HEK293 (cell line): ENCODE data around the gene CIZ1.

ENCODE experiments used
- EGR2 ChIP-seq: fragments of 450-650 bp; formaldehyde crosslinking; IDR thresholded peaks from 2 replicates; pipeline ENCODE4 v1.5.1; 2016; ENCODE audit warnings: low read depth, missing biosample characterization, missing genetic modification characterization
- GLI2 ChIP-seq: fragments of 450-650 bp; formaldehyde crosslinking; IDR thresholded peaks from 2 replicates; pipeline ENCODE4; 2017; ENCODE audit warnings: missing biosample characterization, missing genetic modification characterization, low read depth, borderline replicate concordance
- HOXA7 ChIP-seq: sonication (generic); formaldehyde crosslinking; IDR thresholded peaks from 2 replicates; pipeline ENCODE4 v1.8.1; 2022; ENCODE audit warnings: missing genetic modification reagents, borderline replicate concordance
- KLF10 ChIP-seq: fragments of 450-650 bp; IDR thresholded peaks from 2 replicates; pipeline ENCODE4 v1.5.1; 2018; ENCODE audit warnings: missing biosample characterization, mild to moderate bottlenecking, missing genetic modification characterization
- MYNN ChIP-seq: fragments of 450-650 bp; formaldehyde crosslinking; IDR thresholded peaks from 2 replicates; pipeline ENCODE4 v1.5.1; 2016; ENCODE audit warnings: missing biosample characterization, missing genetic modification characterization, borderline replicate concordance
- MZF1 ChIP-seq: fragments of 450-650 bp; formaldehyde crosslinking; IDR thresholded peaks from 2 replicates; pipeline ENCODE4 v1.5.1; 2017; ENCODE audit warnings: missing biosample characterization, missing genetic modification characterization, borderline replicate concordance
- OSR2 ChIP-seq: fragments of 450-650 bp; formaldehyde crosslinking; IDR thresholded peaks from 2 replicates; pipeline ENCODE4 v1.5.1; 2016; ENCODE audit warnings: missing biosample characterization, missing genetic modification characterization
- SCRT1 ChIP-seq: fragments of 450-650 bp; formaldehyde crosslinking; IDR thresholded peaks from 2 replicates; pipeline ENCODE4 v1.5.1; 2016; ENCODE audit warnings: missing biosample characterization, missing genetic modification characterization, borderline replicate concordance
- SP3 ChIP-seq: fragments of 450-650 bp; formaldehyde crosslinking; IDR thresholded peaks from 2 replicates; pipeline ENCODE4 v1.5.1; 2016; ENCODE audit warnings: missing biosample characterization, missing genetic modification characterization
- ZBTB1 ChIP-seq: fragments of 450-650 bp; formaldehyde crosslinking; IDR thresholded peaks from 2 replicates; pipeline ENCODE4 v1.5.1; 2016; ENCODE audit warnings: missing biosample characterization, missing genetic modification characterization
- ZBTB20 ChIP-seq: fragments of 450-650 bp; formaldehyde crosslinking; IDR thresholded peaks from 2 replicates; pipeline ENCODE4 v1.5.1; 2016; ENCODE audit warnings: missing biosample characterization, missing genetic modification characterization
- ZBTB48 ChIP-seq: fragments of 450-650 bp; formaldehyde crosslinking; IDR thresholded peaks from 2 replicates; pipeline ENCODE4 v1.5.1; 2016; ENCODE audit warnings: missing biosample characterization, missing genetic modification characterization
- ZNF114 ChIP-seq: fragments of 450-650 bp; formaldehyde crosslinking; IDR thresholded peaks from 2 replicates; pipeline ENCODE4 v1.5.0; 2017; ENCODE audit warnings: missing biosample characterization, missing genetic modification characterization
- ZNF121 ChIP-seq: fragments of 450-650 bp; formaldehyde crosslinking; IDR thresholded peaks from 2 replicates; pipeline ENCODE4 v1.5.1; 2016; ENCODE audit warnings: missing biosample characterization, missing genetic modification characterization
- ZNF146 ChIP-seq: fragments of 450-650 bp; formaldehyde crosslinking; IDR thresholded peaks from 2 replicates; pipeline ENCODE4 v1.5.1; 2016; ENCODE audit warnings: missing biosample characterization, missing genetic modification characterization
- ZNF157 ChIP-seq: fragments of 450-650 bp; formaldehyde crosslinking; IDR thresholded peaks from 2 replicates; pipeline ENCODE4 v1.5.1; 2016; ENCODE audit warnings: missing biosample characterization, missing genetic modification characterization
- ZNF23 ChIP-seq: fragments of 450-650 bp; formaldehyde crosslinking; IDR thresholded peaks from 2 replicates; pipeline ENCODE4 v1.5.1; 2016; ENCODE audit warnings: missing biosample characterization, missing genetic modification characterization, borderline replicate concordance
- ZNF302 ChIP-seq: fragments of 450-650 bp; formaldehyde crosslinking; IDR thresholded peaks from 2 replicates; pipeline ENCODE4 v1.5.1; 2016; ENCODE audit warnings: missing biosample characterization, missing genetic modification characterization, low read depth
- ZNF341 ChIP-seq: fragments of 450-650 bp; formaldehyde crosslinking; IDR thresholded peaks from 2 replicates; pipeline ENCODE4; 2016; ENCODE audit warnings: low read depth, missing biosample characterization, missing genetic modification characterization
- ZNF366 ChIP-seq: fragments of 450-650 bp; formaldehyde crosslinking; conservative IDR thresholded peaks from 2 replicates; pipeline ENCODE4 v1.5.1; 2016; ENCODE audit warnings: missing biosample characterization, missing genetic modification characterization
- ZNF416 ChIP-seq: fragments of 450-650 bp; formaldehyde crosslinking; IDR thresholded peaks from 2 replicates; pipeline ENCODE4 v1.5.1; 2016; ENCODE audit warnings: missing biosample characterization, missing genetic modification characterization
- ZNF426 ChIP-seq: fragments of 450-650 bp; formaldehyde crosslinking; IDR thresholded peaks from 2 replicates; pipeline ENCODE4 v1.5.1; 2017; ENCODE audit warnings: missing biosample characterization, missing genetic modification characterization, mild to moderate bottlenecking, inconsistent platforms, moderate library complexity
- ZNF521 ChIP-seq: fragments of 450-650 bp; formaldehyde crosslinking; IDR thresholded peaks from 2 replicates; pipeline ENCODE4 v1.5.1; 2017; ENCODE audit warnings: missing biosample characterization, mild to moderate bottlenecking, missing genetic modification characterization
- ZNF549 ChIP-seq: fragments of 450-650 bp; IDR thresholded peaks from 2 replicates; pipeline ENCODE4 v1.5.1; 2018; ENCODE audit warnings: missing biosample characterization, missing genetic modification characterization, mild to moderate bottlenecking, inconsistent platforms, moderate library complexity
- ZNF555 ChIP-seq: fragments of 450-650 bp; formaldehyde crosslinking; conservative IDR thresholded peaks from 2 replicates; pipeline ENCODE4 v1.5.1; 2017; ENCODE audit warnings: missing biosample characterization, mild to moderate bottlenecking, missing genetic modification characterization, inconsistent platforms
- ZNF600 ChIP-seq: fragments of 450-650 bp; formaldehyde crosslinking; IDR thresholded peaks from 2 replicates; pipeline ENCODE4 v1.5.1; 2016; ENCODE audit warnings: missing biosample characterization, missing genetic modification characterization
- ZNF626 ChIP-seq: fragments of 450-650 bp; sonication (Bioruptor Pico); formaldehyde crosslinking; IDR thresholded peaks from 2 replicates; pipeline ENCODE4 v1.5.1; 2018; ENCODE audit warnings: missing biosample characterization, missing genetic modification characterization, inconsistent platforms
- ZNF658 ChIP-seq: fragments of 450-650 bp; formaldehyde crosslinking; IDR thresholded peaks from 2 replicates; pipeline ENCODE4; 2016; ENCODE audit warnings: missing biosample characterization, missing genetic modification characterization
- ZNF660 ChIP-seq: fragments of 450-650 bp; IDR thresholded peaks from 2 replicates; pipeline ENCODE4 v1.5.1; 2018; ENCODE audit warnings: missing biosample characterization, mild to moderate bottlenecking, missing genetic modification characterization
- ZNF777 ChIP-seq: fragments of 450-650 bp; formaldehyde crosslinking; IDR thresholded peaks from 2 replicates; pipeline ENCODE4 v1.5.1; 2017; ENCODE audit warnings: missing biosample characterization, missing genetic modification characterization, borderline replicate concordance
- ZNF785 ChIP-seq: fragments of 450-650 bp; formaldehyde crosslinking; IDR thresholded peaks from 2 replicates; pipeline ENCODE4 v1.5.1; 2016; ENCODE audit warnings: missing biosample characterization, missing genetic modification characterization
- ZNF830 ChIP-seq: fragments of 450-650 bp; IDR thresholded peaks from 2 replicates; pipeline ENCODE4 v1.5.0; 2018; ENCODE audit warnings: missing biosample characterization, missing genetic modification characterization, low read depth, mild to moderate bottlenecking, moderate library complexity
- ZSCAN16 ChIP-seq: fragments of 450-650 bp; formaldehyde crosslinking; IDR thresholded peaks from 2 replicates; pipeline ENCODE4 v1.5.1; 2016; ENCODE audit warnings: missing biosample characterization, missing genetic modification characterization
- ZXDB ChIP-seq: fragments of 450-650 bp; formaldehyde crosslinking; IDR thresholded peaks from 2 replicates; pipeline ENCODE4 v1.5.1; 2016; ENCODE audit warnings: missing biosample characterization, missing genetic modification characterization
- TF ChIP-seq, protein P1 (sequence below): IDR thresholded peaks from 2 replicates; pipeline ENCODE4 v1.6.1; 2011; ENCODE audit warnings: mild to moderate bottlenecking, low read depth, low read length, borderline replicate concordance
- TF ChIP-seq, protein P2 (sequence below): fragments of 450-650 bp; formaldehyde crosslinking; IDR thresholded peaks from 2 replicates; pipeline ENCODE4 v1.5.1; 2016; ENCODE audit warnings: missing biosample characterization, missing genetic modification characterization
- TF ChIP-seq, protein P3 (sequence below): fragments of 450-650 bp; formaldehyde crosslinking; IDR thresholded peaks from 2 replicates; pipeline ENCODE4 v1.5.1; 2016; ENCODE audit warnings: missing biosample characterization, missing genetic modification characterization

Gene CIZ1

DNA sequence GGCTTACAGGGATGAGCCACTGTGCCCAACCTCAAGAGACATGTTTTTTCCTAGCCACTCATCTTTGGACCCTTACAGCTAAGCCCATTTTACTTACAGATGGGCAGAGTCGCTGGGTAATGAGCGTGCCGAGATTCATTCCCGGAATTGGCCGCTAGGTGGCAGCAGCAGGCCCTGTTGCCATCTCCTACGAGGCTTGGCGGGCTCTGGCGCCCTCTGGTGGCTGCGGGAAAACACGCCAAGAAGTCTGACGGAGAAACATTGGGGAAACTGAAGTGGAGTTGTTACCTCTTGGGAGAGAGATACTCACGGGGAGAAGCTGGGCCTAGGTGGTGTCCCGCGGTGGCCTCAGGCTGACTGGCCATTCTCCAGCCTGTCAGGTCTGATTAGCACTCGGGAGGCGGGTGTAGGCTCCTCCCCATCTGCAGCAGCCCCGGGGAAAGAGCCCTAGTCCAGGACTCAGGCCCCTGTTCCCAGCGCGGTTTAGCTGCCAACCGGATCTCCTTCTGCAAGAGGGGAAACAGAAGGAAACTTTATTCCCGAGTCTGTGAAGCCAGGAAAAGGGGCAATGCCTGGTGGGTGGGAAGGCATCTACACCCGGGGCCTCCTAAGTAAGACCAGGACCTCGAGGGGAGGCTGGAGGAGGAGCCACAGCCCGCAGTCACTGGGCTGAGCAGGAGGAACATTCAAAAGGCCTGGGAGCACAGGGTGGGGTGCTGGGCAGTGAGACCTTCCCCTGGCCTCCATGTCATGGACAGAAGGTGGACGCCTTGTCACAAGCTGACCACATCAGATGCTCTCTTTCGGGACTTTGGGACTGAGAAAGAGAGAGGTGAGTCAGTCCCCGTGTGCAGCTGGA lies 73.5 kb downstream of the CIZ1 start (continued):
- TF ChIP-seq EGR2 (tag by site-specific recombination) (no peak), ZNF114 (tag by site-specific recombination) (no peak), ZNF785 (tag by site-specific recombination) (no peak), ZNF157 (no peak), ZNF830 (tag by site-specific recombination) (no peak), ZNF121 (no peak), ZNF23 (tag by site-specific recombination) (no peak), KLF10 (tag by site-specific recombination) (0 out of 2 replicates have a peak, but pooled peaks have one; percentile 30), MYNN (no peak), GLI2 (tag by site-specific recombination) (no peak), ZXDB (tag by site-specific recombination) (peak; percentile 29; the same call in 1 of the 2 replicates), SP3 (tag by site-specific recombination) (0 out of 2 replicates have a peak, but pooled peaks have one; percentile 16), ZBTB20 (tag by site-specific recombination) (no peak), ZNF626 (no peak), MZF1 (tag by site-specific recombination) (no peak), ZNF366 (no peak), ZNF341 (tag by site-specific recombination) (no peak), ZBTB48 (tag by site-specific recombination) (no peak), ZNF777 (tag by site-specific recombination) (no peak), HOXA7 (CRISPR knock-in tag) (no peak), ZNF416 (tag by site-specific recombination) (no peak), ZNF658 (no peak), ZNF660 (peak; percentile 73; the same call in 1 of the 2 replicates), ZNF600 (no peak), ZNF521 (tag by site-specific recombination) (no peak), ZBTB1 (no peak), ZNF549 (tag by site-specific recombination) (no peak), ZNF555 (tag by site-specific recombination) (no peak), ZNF302 (no peak), ZSCAN16 (tag by site-specific recombination) (no peak), ZNF146 (tag by site-specific recombination) (no peak), SCRT1 (tag by site-specific recombination) (0 out of 2 replicates have a peak, but pooled peaks have one; percentile 52), ZNF426 (tag by site-specific recombination) (no peak), OSR2 (tag by site-specific recombination) (no peak)
- TF ChIP-seq, protein P1, sequence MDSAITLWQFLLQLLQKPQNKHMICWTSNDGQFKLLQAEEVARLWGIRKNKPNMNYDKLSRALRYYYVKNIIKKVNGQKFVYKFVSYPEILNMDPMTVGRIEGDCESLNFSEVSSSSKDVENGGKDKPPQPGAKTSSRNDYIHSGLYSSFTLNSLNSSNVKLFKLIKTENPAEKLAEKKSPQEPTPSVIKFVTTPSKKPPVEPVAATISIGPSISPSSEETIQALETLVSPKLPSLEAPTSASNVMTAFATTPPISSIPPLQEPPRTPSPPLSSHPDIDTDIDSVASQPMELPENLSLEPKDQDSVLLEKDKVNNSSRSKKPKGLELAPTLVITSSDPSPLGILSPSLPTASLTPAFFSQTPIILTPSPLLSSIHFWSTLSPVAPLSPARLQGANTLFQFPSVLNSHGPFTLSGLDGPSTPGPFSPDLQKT, result no peak
- TF ChIP-seq, protein P2, sequence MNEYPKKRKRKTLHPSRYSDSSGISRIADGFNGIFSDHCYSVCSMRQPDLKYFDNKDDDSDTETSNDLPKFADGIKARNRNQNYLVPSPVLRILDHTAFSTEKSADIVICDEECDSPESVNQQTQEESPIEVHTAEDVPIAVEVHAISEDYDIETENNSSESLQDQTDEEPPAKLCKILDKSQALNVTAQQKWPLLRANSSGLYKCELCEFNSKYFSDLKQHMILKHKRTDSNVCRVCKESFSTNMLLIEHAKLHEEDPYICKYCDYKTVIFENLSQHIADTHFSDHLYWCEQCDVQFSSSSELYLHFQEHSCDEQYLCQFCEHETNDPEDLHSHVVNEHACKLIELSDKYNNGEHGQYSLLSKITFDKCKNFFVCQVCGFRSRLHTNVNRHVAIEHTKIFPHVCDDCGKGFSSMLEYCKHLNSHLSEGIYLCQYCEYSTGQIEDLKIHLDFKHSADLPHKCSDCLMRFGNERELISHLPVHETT (tag by site-specific recombination), result peak; percentile 45; the same call in 1 of the 2 replicates
- TF ChIP-seq, protein P3, sequence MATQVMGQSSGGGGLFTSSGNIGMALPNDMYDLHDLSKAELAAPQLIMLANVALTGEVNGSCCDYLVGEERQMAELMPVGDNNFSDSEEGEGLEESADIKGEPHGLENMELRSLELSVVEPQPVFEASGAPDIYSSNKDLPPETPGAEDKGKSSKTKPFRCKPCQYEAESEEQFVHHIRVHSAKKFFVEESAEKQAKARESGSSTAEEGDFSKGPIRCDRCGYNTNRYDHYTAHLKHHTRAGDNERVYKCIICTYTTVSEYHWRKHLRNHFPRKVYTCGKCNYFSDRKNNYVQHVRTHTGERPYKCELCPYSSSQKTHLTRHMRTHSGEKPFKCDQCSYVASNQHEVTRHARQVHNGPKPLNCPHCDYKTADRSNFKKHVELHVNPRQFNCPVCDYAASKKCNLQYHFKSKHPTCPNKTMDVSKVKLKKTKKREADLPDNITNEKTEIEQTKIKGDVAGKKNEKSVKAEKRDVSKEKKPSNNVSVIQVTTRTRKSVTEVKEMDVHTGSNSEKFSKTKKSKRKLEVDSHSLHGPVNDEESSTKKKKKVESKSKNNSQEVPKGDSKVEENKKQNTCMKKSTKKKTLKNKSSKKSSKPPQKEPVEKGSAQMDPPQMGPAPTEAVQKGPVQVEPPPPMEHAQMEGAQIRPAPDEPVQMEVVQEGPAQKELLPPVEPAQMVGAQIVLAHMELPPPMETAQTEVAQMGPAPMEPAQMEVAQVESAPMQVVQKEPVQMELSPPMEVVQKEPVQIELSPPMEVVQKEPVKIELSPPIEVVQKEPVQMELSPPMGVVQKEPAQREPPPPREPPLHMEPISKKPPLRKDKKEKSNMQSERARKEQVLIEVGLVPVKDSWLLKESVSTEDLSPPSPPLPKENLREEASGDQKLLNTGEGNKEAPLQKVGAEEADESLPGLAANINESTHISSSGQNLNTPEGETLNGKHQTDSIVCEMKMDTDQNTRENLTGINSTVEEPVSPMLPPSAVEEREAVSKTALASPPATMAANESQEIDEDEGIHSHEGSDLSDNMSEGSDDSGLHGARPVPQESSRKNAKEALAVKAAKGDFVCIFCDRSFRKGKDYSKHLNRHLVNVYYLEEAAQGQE (tag by site-specific recombination), result no peak
